ENCODE results near the gene OR52E8. TPM values are rescaled to one million over a fixed set of nuclear protein-coding genes. Genes with fewer than 3 reads are reported as not detected.
A peak's percentile ranks its signal among the peaks of the same experiment; 100 is the strongest.

The OR52E8 gene
- total RNA-seq, 1 donor from 2014 or later, result not detected

GRCh38 chr11:5833446-5833845, 24.0 kb downstream of the OR52E8 start:
- H3K27ac Mint-ChIP-seq (ENCODE audit: unreplicated experiment), result no peak overlapping the region
- H3K27me3 Mint-ChIP-seq (ENCODE audit: unreplicated experiment), result no peaks in the 10 kb centered on the region
- H3K36me3 Mint-ChIP-seq (ENCODE audit: unreplicated experiment), result no peaks in the 10 kb centered on the region
- no peak for DNase-seq (ENCODE audit: extremely low spot score, unreplicated experiment)
- TF ChIP-seq CTCF (IDR thresholded peaks at IDR 0.05), result no peak
- no peaks in the 10 kb centered on the region for H3K4me1 Mint-ChIP-seq (ENCODE audit: unreplicated experiment)
- H3K9me3 Mint-ChIP-seq (ENCODE audit: unreplicated experiment), result peaks cover 12% of the 10 kb centered on the region
- H3K4me3 Mint-ChIP-seq (ENCODE audit: unreplicated experiment), result no peak overlapping the region

- Mint-ChIP-seq H3K27ac (ENCODE audit: unreplicated experiment) (no peak overlapping the region), H3K4me1 (ENCODE audit: unreplicated experiment) (no peaks in the 10 kb centered on the region), H3K4me3 (ENCODE audit: unreplicated experiment) (no peak overlapping the region), H3K9me3 (ENCODE audit: unreplicated experiment) (no peaks in the 10 kb centered on the region), H3K36me3 (ENCODE audit: unreplicated experiment) (no peaks in the 10 kb centered on the region), H3K27me3 (ENCODE audit: unreplicated experiment) (no peaks in the 10 kb centered on the region)
- no peak for DNase-seq (ENCODE audit: extremely low spot score, unreplicated experiment)
- TF ChIP-seq CTCF (IDR thresholded peaks at IDR 0.05), result no peak
Observed at GRCh38 chr11:5831196-5831829, 26.2 kb downstream of the OR52E8 start.

GRCh38 chr11:5818245-5818886, 39.1 kb downstream of the OR52E8 start:
- H3K9me3 Mint-ChIP-seq (ENCODE audit: unreplicated experiment), result no peaks in the 10 kb centered on the region
- no peaks in the 10 kb centered on the region for H3K36me3 Mint-ChIP-seq (ENCODE audit: unreplicated experiment)
- H3K4me3 Mint-ChIP-seq (ENCODE audit: unreplicated experiment), result peak overlapping the region; percentile 41
- H3K27ac Mint-ChIP-seq (ENCODE audit: unreplicated experiment), result no peak overlapping the region
- DNase-seq (ENCODE audit: extremely low spot score, unreplicated experiment), result no peak
- H3K27me3 Mint-ChIP-seq (ENCODE audit: unreplicated experiment), result peaks cover 14% of the 10 kb centered on the region
- peaks cover 7% of the 10 kb centered on the region for H3K4me1 Mint-ChIP-seq (ENCODE audit: unreplicated experiment)
- no peak for TF ChIP-seq CTCF (IDR thresholded peaks at IDR 0.05)

- no peak for DNase-seq (ENCODE audit: extremely low spot score, unreplicated experiment)
- Mint-ChIP-seq H3K4me1 (ENCODE audit: unreplicated experiment) (peaks cover 7% of the 10 kb centered on the region), H3K27ac (ENCODE audit: unreplicated experiment) (no peak overlapping the region), H3K9me3 (ENCODE audit: unreplicated experiment) (no peaks in the 10 kb centered on the region), H3K36me3 (ENCODE audit: unreplicated experiment) (no peaks in the 10 kb centered on the region), H3K27me3 (ENCODE audit: unreplicated experiment) (peaks cover 28% of the 10 kb centered on the region), H3K4me3 (ENCODE audit: unreplicated experiment) (no peak overlapping the region)
- no peak for TF ChIP-seq CTCF (IDR thresholded peaks at IDR 0.05)
Observed at GRCh38 chr11:5815534-5815933, 42.0 kb downstream of the OR52E8 start.

GRCh38 chr11:5809905-5810795, 47.3 kb downstream of the OR52E8 start:
- Mint-ChIP-seq H3K27ac (ENCODE audit: unreplicated experiment) (no peak overlapping the region), H3K4me1 (ENCODE audit: unreplicated experiment) (peaks cover 6% of the 10 kb centered on the region), H3K4me3 (ENCODE audit: unreplicated experiment) (no peak overlapping the region), H3K9me3 (ENCODE audit: unreplicated experiment) (no peaks in the 10 kb centered on the region), H3K36me3 (ENCODE audit: unreplicated experiment) (no peaks in the 10 kb centered on the region), H3K27me3 (ENCODE audit: unreplicated experiment) (peaks cover 47% of the 10 kb centered on the region)
- DNase-seq (ENCODE audit: extremely low spot score, unreplicated experiment), result no peak
- no peak for TF ChIP-seq CTCF (IDR thresholded peaks at IDR 0.05)
